Right ventricle myocardium superior (tissue), 1 donor: ENCODE results near the gene TMEM117. TPM values are rescaled to one million over a fixed set of nuclear protein-coding genes. Genes with fewer than 3 reads are reported as not detected.
"Not testable (repeated sequence)": the region's sequence is repeated elsewhere in the genome, so short reads cannot be mapped to it uniquely, and the experiment has no call there.

Experiments
- ATAC-seq: fragments of 200-7000 bp; cut with Tn5 transposase; one replicate; pipeline ENCODE4 v1.9.1; 2020; ENCODE audit warnings: mild to moderate bottlenecking; ENCODE audit not compliant: poor library complexity
- DNase-seq: peaks from one replicate; pipeline ENCODE4 v3.0.0-alpha.2; 2020
- intact Hi-C: fragments of 100-400 bp; cut with DNase I; formaldehyde crosslinking; loops from one replicate; pipeline ENCODE4 v1.11.2; 2022
- total RNA-seq: library from RNA; stranded (reverse); fragmentation: NEBNext Ultra II Directional; extraction: Animal tissue kit (Norgen Biotek cat#: 25700); gene quantifications from one replicate; pipeline ENCODE4 v1.2.1, GENCODE V29; 2021
- donor health status: DM: no; HTN: yes; CAD: no; lungs with severe emphysema.

TMEM117 gene
- total RNA-seq, 1 donor from 2014 or later = 5.8 TPM

DNA sequence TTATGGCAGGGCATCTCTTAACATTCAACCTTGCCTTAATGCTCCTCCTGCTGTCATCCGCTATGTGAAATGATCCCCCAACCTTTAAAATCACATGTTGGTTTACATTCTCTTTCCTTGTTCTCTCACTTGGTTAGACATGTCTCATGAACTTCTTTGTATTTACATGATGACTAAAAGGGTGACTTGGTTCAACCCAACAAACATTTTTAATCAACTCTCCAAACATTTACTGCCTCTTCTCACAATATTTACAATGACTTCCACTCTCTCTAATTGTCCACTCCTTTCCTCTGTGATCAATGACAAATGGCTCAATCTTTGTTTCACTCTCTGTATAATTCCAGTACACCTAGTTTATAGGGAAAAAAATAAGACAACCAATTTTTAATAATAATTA, 534.1 kb downstream of the TMEM117 start:
- ATAC-seq (no peak), DNase-seq (no peak)
- intact Hi-C loops = no loop called here

GRCh38 chr12:44370982-44371381, 535.1 kb downstream of the TMEM117 start:
- ATAC-seq (no peak), DNase-seq (no peak)
- intact Hi-C loops = no loop called here

DNA sequence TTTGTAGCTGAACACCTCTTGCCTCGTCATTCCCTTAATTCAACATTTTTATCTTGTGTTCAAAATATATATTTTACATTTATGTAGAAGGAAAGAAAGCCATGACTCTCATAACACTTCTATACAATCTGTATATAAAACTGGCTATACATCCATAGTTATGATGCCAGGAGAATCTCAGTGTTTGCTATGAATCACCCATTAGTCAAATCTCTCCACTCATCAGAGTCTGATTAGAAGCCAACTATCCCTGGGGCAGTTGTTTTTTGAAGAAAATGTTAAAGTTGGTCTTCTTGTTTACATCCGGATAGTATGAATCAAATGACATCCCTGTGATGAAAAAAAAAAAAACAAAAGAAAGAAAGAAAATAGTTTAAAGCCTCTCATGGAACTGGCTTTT, 536.4 kb downstream of the TMEM117 start:
- ATAC-seq (no peak), DNase-seq (no peak)
- intact Hi-C loops = no loop called here

- DNase-seq (no peak), ATAC-seq (no peak)
- intact Hi-C loops = no loop called here
Measured at GRCh38 chr12:44375694-44376093, 539.8 kb downstream of the TMEM117 start.

DNA sequence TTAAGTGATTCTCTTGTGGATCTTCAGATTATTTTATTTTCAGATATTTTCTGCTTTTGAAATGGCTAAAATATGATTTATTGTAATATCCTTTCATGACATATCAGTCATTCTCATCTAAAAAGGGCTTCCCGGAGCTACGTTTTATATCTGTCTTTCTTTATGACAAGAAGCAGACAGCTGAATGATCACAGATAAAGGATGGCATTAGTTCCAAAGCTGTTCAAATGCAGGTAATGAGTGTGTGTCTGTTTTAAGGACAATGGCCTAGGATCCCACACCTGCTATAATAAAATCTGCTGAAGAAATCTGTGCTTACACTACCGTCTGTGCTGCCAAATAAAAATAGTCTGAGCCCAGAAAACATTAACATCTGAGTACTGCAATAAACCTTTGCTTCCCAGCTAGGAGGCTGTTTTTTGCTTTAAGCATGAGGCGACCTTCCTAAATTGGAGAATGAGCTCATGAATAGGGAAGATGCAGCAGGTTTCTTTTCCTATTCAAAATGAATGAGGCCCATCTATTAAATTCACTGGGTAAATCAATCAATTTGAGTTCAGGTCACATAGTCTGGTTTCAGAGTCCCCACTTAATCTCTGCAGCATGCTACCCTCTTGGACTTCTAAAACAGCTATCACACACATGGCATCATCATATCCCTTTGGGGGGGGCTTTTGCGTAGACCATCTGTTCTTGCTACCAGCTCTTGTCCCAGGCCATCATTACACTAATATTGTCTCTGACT, 541.7 kb downstream of the TMEM117 start:
- intact Hi-C loops = no loop called here
- ATAC-seq (no peak), DNase-seq (no peak)

GRCh38 chr12:44379113-44379512, 543.2 kb downstream of the TMEM117 start:
- intact Hi-C loops, DNase-seq, ATAC-seq: not testable (repeated sequence)

DNA sequence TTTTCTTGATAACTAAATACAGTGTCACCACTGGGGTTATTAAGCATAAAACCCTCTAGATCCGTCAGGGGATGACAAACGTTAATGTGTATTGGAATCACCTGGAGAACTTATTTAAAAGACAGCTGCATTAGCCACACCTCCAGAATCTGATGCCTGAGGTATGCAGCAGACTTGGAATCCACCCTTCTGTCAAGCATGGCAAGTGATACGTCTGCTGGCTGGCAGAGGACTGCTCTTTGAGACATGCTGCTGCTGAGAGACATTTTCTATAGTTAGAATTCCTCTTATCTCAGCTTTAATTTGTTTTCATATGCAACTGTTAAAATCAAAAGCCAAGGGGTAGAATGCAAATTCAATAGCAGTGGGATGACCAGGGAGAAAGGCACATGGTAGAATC, 544.0 kb downstream of the TMEM117 start:
- intact Hi-C loops = no loop called here
- ATAC-seq (peak; percentile 68), DNase-seq (no peak)

DNA sequence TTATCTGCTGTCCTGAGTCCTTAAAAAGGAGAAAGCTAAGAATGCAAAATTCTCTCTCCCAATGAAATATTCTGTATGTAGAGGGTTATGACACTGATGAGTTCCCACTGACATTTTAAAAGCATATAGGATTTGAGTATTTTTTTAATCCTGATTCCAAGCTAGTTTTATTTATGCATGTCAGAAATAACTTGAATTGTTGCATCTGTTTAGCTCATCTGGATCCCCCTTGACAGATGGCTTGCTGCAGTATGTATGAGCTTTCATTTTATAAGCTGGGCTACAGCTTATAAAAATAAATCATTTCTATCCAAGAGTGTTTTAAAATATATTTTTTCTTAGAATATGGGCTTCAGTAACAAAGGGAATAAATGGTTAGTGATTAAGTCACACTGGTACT, 545.0 kb downstream of the TMEM117 start:
- no peak for ATAC-seq

GRCh38 chr12:44381341-44381740, 545.5 kb downstream of the TMEM117 start:
- DNase-seq (no peak), ATAC-seq (no peak)
- intact Hi-C loops = no loop called here

More for the DNA sequence above, 545.0 kb downstream of the TMEM117 start:
- intact Hi-C loops = no loop called here
- no peak for DNase-seq

DNA sequence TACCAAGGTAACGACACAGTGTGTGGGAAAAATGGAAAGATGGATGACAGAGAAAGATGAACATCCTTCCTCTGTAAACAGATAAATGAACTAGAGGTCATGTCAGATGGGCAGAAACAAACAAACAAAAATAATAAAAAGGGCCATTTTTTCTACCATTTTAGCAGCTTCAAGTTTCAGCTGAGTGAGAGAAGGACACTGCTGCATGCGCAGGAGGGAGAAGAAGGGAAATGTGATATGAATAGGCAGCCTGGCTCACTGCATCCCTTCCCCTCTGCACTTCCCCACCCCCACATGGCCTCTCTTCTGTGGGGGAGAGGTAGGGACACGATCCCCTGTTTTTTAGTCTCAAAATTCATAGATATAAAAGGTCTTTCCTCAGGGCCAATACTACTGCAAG, 548.3 kb downstream of the TMEM117 start:
- intact Hi-C loops = no loop called here
- no peak for DNase-seq
- ATAC-seq = no peak

DNA sequence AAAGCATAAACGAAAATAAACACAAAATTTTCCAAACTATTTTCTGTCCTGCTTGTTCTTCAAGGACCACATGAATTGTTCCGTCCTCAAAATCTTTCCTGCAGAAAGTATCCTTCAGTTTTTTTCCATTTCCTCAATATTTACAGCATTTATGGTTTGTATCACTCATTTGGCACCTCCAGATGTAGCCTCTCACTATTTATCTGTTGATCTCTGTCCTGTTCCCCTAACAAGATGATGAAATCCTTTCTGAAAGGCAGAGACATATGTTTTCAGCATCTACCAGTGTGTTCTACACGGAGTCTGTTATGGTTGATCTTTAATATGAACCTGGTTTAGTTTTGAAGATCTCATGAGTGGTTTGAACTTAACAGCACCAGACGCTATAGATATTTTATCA, 550.1 kb downstream of the TMEM117 start:
- intact Hi-C loops = no loop called here
- ATAC-seq = no peak

DNA sequence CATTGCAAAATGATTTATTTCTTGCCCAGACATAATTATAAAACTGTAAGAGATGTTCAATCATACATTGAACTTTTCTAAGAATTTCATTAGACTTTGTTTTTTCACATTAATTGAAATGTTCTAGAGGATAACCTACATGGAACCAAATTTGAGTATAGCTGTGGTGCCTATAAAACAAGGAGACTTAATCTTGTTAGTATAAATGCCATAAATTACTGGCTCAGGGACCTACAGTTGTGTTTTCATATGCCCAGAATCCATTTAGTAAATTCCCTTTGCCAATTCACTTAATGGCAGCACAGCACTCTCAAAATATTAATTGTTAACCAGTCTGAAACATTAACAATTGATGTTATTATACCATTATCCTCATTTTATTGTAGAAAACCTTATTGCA, 551.7 kb downstream of the TMEM117 start:
- intact Hi-C loops = no loop called here
- DNase-seq (no peak), ATAC-seq (no peak)

More for the DNA sequence above, 550.1 kb downstream of the TMEM117 start:
- no peak for DNase-seq

GRCh38 chr12:44389038-44389437, 553.2 kb downstream of the TMEM117 start:
- intact Hi-C loops = no loop called here
- no peak for DNase-seq
- ATAC-seq = no peak

GRCh38 chr12:44389896-44390295, 554.0 kb downstream of the TMEM117 start:
- ATAC-seq (no peak), DNase-seq (no peak)
- intact Hi-C loops = no loop called here

GRCh38 chr12:44397631-44398030, 561.8 kb downstream of the TMEM117 start:
- intact Hi-C loops = no loop called here
- ATAC-seq = no peak
- no peak for DNase-seq

GRCh38 chr12:44403185-44403584, 567.3 kb downstream of the TMEM117 start:
- intact Hi-C loops = no loop called here
- ATAC-seq (no peak), DNase-seq (no peak)

DNA sequence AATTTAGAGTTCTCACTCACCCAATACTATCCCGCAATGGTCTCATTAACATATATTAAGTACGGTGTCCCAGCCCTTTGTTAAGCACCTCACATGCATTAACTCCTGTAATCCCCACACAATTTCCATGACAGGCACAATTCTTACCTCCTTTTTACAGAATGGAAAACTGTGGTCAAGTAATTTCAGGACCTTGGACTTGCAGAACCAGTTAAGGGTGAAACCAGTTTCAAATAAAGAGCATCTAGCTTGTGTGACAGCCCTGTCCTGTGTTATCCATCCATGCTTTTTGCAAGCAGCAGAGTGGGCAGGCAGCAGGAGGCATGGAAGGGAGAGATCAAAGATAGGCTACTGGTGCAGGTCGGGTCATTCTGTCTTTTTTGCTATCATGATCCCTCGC, 569.4 kb downstream of the TMEM117 start:
- ATAC-seq = no peak
- DNase-seq = no peak
- intact Hi-C loops = no loop called here

- ATAC-seq = no peak
- DNase-seq = no peak
- intact Hi-C loops = no loop called here
Measured at GRCh38 chr12:44422559-44422958, 586.7 kb downstream of the TMEM117 start.

DNA sequence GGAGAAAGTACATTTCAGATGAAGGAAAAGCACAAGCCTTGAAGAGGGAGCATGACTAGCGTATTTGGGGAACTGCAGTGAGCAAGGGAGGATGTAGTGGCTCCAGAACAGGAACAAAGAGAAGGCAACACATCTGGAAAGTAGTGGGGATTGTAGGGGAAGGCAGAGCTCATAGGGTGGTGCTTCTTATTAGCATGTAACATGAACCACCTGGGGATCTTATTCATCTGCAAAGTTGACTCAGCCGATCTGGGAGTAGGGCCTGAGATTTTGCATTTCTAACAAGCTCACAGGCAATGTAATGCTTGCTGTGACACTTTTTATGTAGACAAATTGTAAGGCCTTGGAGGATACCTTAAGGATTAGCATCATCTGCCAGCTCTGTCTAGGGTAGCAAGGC, 592.9 kb downstream of the TMEM117 start:
- ATAC-seq (no peak), DNase-seq (no peak)
- intact Hi-C loops = no loop called here

GRCh38 chr12:44431647-44432343, 595.9 kb downstream of the TMEM117 start:
- ATAC-seq (no peak), DNase-seq (no peak)
- intact Hi-C loops = no loop called here
